NB4 (cell line): ENCODE results near the gene CEP170.
"Not testable (repeated sequence)": the region's sequence is repeated elsewhere in the genome, so short reads cannot be mapped to it uniquely, and the experiment has no call there.

Source experiments
- CTCF ChIP-seq: IDR thresholded peaks from one replicate; pipeline ENCODE4 v1.5.1; 2012; ENCODE audit warnings: low read depth, low read length
- MAX ChIP-seq: IDR thresholded peaks from 2 replicates; pipeline ENCODE4 v1.6.1; 2011; ENCODE audit warnings: low read depth, low read length
- MYC ChIP-seq: IDR thresholded peaks from 2 replicates; pipeline ENCODE4 v1.6.1; 2011; ENCODE audit warnings: low read depth, low read length
- POLR2A ChIP-seq: IDR thresholded peaks from 2 replicates; pipeline ENCODE4 v1.6.1; 2011; ENCODE audit warnings: mild to moderate bottlenecking; ENCODE audit not compliant: insufficient read length; ENCODE audit errors: extremely low read depth

GRCh38 chr1:243105652-243106332 lies 149.3 kb downstream of the CEP170 start:
- not testable (repeated sequence) for TF ChIP-seq POLR2A, CTCF, MAX, MYC
